ENCODE data around the gene ZNF367.

ZNF367 gene

DNA sequence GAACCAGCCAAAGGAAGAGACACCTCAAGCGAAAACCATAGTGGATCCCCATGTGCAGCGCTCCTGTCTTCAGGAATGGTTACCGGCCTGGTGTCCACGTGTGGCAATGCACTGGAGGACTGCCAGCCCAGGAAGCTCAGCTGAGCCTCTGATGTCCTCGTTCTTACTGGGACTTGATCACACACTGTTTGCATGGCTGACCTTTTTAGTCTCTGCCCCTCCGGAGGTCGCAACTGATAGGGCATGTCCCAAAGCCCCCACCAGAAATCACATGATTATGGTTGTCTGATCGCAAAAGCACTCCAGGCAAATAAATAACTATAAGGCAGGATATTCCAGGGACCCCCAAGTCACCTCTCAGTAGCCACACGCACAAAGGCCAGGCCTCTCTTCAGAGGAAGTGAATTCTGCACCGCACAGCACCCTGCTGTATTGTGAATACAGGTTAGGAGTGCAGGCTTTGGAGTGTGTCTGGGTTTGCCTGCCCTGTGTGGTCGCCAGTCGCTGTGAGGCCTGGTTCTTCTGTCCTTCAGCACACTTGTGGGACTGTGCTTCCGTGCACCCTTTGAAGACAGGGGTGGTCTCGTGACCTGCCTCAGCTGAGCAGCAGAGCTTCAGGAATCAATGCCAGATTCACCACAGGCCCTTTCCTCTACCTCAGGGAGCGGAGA lies 18.4 kb upstream of the ZNF367 start:
- DNase-seq, result no peak

DNA sequence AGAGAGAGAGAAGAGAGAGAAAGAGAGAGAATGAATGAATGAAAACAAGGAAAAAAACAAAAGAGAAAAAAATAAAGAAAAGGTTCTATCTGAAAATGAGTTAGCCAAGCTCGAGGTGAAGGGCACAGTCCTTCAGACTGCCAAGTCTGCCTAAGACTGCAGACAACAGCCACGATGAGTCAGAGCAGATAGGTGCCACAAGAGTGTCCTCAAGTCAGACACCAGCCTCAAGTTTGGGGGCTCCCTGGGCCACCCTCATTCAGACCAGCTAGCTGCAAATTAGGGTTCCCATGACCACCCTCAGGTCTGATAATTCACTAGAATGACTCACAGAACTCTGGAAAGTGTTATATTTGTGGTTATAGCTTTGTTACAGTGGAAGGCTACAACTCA lies 17.9 kb upstream of the ZNF367 start:
- no peak for DNase-seq

GRCh38 chr9:96435345-96435744 lies 17.2 kb upstream of the ZNF367 start:
- no peak for DNase-seq

- DNase-seq, result no peak
Observed at GRCh38 chr9:96430377-96430776, 12.2 kb upstream of the ZNF367 start.

DNA sequence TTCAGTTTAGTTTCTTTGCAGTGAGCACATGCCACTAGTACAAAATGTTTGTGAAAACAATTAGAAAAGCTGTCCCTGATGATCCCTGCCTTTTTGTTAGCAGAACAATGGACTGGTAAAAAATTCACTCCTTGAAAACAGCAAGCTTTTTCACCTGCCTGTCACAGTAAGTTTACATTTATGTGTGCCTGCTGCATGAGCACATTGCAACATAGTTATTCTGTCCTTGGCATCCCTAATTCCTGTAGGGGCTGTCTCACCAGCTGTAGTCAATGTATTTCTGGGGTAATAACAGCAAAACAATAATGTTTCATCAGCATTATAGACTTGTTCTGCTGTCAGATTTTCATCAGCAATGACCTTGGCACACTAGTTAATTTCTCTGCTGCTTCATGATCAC lies 11.6 kb upstream of the ZNF367 start:
- no peak for DNase-seq

DNA sequence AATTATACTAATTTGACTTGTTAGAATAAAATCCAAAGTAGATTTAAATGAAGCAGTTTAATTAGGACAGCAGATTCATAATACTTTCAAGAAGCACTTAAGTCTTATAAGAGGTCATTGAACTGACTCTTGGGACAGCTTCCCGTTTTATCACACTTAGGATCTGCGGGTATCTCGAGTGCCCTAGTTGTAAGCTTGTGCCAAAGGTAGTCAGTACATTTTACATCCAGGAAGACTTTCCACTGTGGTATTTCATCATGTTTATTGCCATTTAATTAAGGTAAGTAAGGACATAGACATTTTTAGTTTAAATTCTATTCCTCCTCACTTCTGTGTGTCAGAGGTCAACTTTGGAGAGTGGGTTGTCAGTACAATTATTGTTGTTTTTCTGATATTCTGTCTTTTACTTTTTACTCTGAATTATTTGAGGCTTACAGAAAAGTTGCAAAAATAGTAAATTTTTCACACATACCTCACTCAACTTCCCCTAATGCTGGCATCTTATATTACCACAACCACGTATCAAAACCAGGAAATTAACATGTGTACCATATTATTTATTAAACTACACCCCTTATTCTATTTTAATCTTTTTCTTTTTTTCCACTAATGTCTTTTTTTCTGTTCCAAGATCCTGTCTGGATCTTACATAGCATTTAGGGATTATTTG lies 7.5 kb upstream of the ZNF367 start:
- no peak for DNase-seq

DNA sequence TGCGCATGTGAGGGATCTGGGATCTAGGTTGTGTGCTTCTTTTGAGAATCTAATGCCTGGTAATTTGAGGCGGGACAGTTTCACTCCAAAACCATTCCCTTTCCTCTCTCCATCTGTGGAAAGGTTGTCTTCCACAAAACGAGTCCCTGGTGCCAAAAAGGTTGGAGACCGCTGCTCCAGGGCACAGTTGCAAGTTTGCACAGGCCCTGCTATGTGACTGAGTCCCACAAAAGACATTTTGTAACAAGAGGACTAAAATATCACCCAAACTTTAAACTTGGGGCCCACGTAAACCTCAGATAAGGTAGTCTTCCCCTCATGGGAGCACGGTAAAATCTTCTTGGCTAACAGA lies 5.8 kb upstream of the ZNF367 start:
- DNase-seq, result no peak

GRCh38 chr9:96423322-96423984 lies 5.3 kb upstream of the ZNF367 start:
- DNase-seq, result no peak

DNA sequence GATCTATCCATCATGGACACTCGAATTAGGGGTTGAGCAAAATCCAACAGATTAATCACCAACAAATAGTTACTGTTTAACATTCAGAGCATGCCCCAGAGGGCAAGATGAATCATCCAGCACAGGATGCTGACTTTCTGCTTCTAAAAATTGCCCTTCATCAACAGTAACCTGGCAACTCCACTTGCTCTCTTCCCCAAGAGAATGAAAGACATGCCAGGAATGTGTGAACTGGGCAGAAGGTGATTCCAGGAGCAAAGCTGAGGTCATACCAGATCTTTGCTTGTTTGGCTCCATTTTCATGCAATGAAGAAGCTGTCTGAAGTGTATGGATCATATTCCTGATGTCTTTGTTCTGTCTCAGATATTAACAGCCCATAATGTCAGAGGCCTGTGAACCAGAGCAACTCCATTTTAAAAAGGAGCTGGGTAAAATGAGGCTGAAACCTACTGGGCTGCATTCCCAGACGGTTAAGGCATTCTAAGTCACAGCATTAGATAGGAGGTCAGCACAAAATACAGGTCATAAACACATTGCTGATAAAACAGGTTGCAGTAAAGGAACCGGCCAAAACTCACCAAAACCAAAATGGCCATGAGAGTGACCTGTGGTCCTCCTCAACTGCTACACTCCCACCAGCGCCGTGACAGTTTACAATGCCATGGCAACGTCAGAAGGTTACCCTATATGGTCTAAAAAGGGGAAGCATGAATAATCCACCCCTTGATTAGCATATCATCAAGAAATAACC lies 2.5 kb upstream of the ZNF367 start:
- DNase-seq, result peak in 1 of 2 experiments; percentile 26

GRCh38 chr9:96419691-96419969 lies 1.5 kb upstream of the ZNF367 start:
- DNase-seq, result no peak

DNA sequence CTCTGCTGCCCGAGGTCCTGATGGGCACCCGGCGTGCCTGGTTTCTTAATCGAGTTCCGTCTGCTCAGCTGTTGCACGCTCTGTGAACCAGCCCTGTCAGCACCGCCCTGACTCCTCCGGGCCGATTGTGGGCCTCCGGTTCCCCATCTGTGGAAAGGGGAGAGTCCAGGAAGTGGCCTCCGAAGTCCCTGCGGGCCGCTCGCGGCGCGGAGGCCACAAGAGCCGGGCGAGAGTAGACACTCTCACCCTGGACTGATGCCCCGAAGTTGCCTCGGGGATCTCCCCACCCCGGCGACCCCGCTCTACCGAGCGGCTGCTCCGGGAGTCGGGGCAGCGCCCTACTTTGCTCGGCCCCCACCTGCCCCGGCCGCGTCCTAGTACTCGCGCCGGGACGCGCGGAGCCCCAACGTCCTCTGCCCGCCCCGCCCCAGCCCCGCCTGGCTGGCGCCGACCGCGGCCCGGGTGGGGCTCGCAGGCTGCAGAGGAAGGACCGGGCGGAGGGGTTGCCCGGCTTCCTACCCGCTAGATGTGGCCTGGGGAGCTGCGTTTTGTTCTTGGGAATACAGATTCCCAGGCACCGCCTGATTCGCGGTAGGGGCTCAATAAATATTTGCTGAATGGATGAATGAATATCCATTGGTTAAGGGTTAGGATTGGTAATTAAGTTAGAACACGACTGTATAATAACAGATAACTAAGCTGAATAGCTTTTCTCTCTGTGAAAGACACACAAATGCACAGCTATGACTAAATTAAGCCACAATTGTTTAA lies 935 bp upstream of the ZNF367 start:
- DNase-seq, result peak; percentile 21 to 39

GRCh38 chr9:96417661-96418082 lies 498 bp downstream of the ZNF367 start:
- no peak for DNase-seq

GRCh38 chr9:96417051-96417586 lies 1.1 kb downstream of the ZNF367 start:
- peak; percentile 89 to 93 for DNase-seq

GRCh38 chr9:96413302-96414221 lies 4.6 kb downstream of the ZNF367 start:
- no peak for DNase-seq

- DNase-seq, result no peak
Observed at GRCh38 chr9:96412174-96412913, 5.8 kb downstream of the ZNF367 start.

GRCh38 chr9:96411129-96411838 lies 6.9 kb downstream of the ZNF367 start:
- DNase-seq, result no peak

DNA sequence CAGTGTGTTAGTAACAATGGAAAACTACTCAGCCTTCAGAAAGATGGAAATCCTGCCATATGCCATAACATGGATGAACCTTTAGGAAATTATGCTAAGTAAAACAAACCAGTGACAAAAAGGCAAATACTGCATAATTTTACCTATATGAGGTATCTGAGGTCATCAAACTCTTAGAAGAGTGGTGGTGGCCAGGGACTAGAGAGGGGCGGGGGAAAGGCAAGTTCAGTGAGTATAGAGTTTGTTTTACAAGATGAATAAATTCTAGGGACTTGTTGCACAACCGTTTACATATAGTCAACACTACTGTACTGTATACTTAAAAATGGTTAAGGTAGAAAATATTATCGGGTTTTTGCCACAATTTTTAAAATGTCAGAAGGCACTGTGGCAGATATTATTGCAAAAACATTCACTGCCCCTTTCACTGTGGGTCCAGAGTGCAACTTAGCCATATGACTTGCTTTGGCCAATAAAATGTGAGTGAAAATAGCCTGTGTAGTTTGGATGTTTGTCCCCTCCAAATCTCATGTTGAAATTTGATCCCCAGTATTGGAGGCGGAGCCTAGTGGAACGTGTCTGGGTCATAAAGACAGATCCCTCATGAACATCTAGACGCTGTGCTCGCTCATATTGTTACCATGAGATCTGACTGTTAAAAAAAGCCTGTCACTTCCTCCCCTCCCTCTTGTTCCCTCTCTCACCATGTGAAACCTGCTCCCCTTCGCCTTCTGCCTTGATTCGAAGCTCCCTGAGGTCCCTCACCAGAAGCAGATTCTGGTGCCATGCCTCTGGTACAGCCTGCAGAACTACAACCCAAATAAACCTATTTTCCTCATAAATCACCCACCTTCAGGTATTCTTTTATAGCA lies 9.5 kb downstream of the ZNF367 start:
- DNase-seq, result no peak

- no peak for DNase-seq
Observed at GRCh38 chr9:96400132-96400910, 17.8 kb downstream of the ZNF367 start.

DNA sequence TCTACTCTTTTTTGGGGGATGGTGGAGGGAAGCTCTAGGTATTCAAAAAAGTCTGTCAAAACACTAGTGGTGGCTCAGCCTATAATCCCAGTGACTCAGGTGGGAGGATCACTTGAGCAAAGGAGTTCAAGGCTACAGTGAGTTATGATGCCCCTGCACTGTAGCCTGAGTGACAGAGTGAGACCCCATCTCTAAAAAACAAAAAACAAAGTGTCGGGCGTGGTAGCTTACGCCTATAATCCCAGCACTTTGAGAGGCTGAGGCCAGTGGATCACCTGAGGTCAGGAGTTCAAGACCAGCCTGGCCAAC lies 18.9 kb downstream of the ZNF367 start:
- DNase-seq, result no peak
